HUES64 (cell line): Measurements from ENCODE around the gene FHIT.

Experiments used
- H3K27ac ChIP-seq: 2 replicates; pipeline ENCODE4 v1.7.0; 2013; ENCODE audit warnings: low read depth, low read length, inconsistent platforms
- H3K27me3 ChIP-seq: 2 replicates; pipeline ENCODE4 v1.6.1; 2013; ENCODE audit warnings: mild to moderate bottlenecking, low read length; ENCODE audit not compliant: insufficient read depth
- H3K36me3 ChIP-seq: 2 replicates; pipeline ENCODE4 v1.6.1; 2013; ENCODE audit warnings: mild to moderate bottlenecking, low read length; ENCODE audit not compliant: insufficient read depth
- H3K4me1 ChIP-seq: 2 replicates; pipeline ENCODE4 v1.6.1; 2013; ENCODE audit warnings: mild to moderate bottlenecking, low read length, moderate library complexity; ENCODE audit not compliant: insufficient read depth
- H3K4me3 ChIP-seq: 2 replicates; pipeline ENCODE4 v1.5.1; 2013; ENCODE audit warnings: mild to moderate bottlenecking, low read length, moderate library complexity
- H3K9ac ChIP-seq: 2 replicates; pipeline ENCODE4 v1.6.1; 2013; ENCODE audit warnings: mild to moderate bottlenecking, low read depth, low read length
- H3K9me3 ChIP-seq: 2 replicates; pipeline ENCODE4 v1.6.1; 2013; ENCODE audit warnings: low read depth, low read length; ENCODE audit not compliant: insufficient read depth
- WGBS: fragments of 150-250, 120-280 bp; methylation state at CpG from one replicate; pipeline ENCODE4 v1.1.7; 2013; ENCODE audit warnings: missing lambda C conversion rate; 5-methylcytosine and 5-hydroxymethylcytosine counted together

Gene FHIT

DNA sequence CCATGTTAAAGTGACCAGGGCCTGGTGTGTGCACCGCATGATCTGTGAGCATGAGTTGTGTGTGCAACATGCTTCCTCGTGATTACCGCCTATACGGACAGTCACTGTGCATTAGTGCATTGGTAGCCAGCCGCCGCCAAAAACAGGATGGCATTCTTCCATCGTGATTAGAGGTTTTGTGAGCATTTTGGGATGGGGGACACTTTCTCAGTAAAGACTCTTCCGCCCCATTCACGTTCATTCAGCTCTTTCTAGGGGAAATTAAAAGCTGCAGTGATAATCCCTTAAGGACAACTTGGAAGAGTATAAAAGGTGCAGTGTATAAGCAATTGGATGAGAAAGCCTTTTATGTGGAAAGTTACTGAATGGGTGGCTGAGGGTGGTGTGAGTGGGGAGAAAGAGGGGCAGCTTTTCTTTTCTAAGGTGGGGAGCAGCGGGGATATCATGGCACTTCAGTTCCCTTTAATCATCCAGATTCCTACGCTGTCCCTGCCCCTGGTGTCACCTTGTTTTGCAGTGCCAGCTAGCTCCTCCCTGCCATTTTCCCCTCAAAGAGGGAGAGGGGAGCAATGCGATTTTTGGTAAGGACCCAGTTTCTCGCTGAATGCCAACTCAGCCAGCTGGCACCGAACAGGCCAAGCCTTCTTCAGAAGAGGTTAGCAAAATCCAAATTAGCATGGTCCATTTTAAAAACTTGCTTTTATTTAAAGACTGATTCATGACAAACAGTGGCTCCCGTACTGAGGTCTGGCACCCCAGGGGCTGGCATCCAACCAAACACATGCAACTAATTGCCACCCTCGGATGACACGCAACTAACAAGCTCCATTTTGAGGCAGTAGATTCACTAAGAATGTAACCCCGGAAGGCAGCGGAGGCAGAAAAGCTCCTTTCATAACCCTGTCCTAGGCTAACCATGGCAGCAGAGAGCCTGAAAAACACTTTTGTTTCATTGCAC is 447.8 kb downstream of the FHIT start:
- Histone ChIP-seq H3K9me3 (no peaks in the 10 kb centered on the region), H3K9ac (no peak overlapping the region), H3K36me3 (no peaks in the 10 kb centered on the region), H3K27me3 (no peaks in the 10 kb centered on the region), H3K27ac (no peak overlapping the region), H3K4me1 (no peaks in the 10 kb centered on the region), H3K4me3 (no peak overlapping the region)
- WGBS, result 97% methylated on average over 19 of the region's 19 CpGs

DNA sequence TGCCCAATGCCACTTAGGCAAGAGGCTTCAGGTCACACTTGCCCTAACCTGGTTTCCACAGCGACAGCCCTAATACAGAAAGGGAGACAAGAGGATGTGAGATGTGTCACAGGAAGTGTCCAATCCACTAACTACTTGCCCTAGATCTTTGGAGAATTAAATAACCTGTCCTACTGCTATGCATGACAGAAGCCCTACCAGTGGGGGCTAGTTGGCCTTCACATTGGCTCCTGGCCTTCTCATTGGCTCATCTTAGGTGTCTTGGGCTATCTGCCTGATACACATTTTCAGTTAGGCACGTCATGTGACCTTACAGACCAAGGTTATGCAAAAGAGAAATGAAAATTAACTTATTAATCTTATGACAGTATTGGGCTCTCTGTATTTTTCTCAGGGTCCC is 449.9 kb downstream of the FHIT start:
- no peak overlapping the region for H3K9ac ChIP-seq

GRCh38 chr3:60798456-60798855 is 452.8 kb downstream of the FHIT start:
- Histone ChIP-seq H3K9me3 (no peaks in the 10 kb centered on the region), H3K9ac (no peak overlapping the region), H3K27ac (no peak overlapping the region), H3K4me3 (no peak overlapping the region), H3K4me1 (no peaks in the 10 kb centered on the region), H3K27me3 (no peaks in the 10 kb centered on the region), H3K36me3 (no peaks in the 10 kb centered on the region)

More for the DNA sequence above, 449.9 kb downstream of the FHIT start:
- Histone ChIP-seq H3K27ac (no peak overlapping the region), H3K4me1 (no peaks in the 10 kb centered on the region), H3K36me3 (no peaks in the 10 kb centered on the region), H3K4me3 (no peak overlapping the region), H3K9me3 (no peaks in the 10 kb centered on the region), H3K27me3 (no peaks in the 10 kb centered on the region)
- 100% methylated on average over 2 of the region's 2 CpGs for WGBS

- WGBS, result 95% methylated on average over 3 of the region's 3 CpGs
- Histone ChIP-seq H3K27ac (no peak overlapping the region), H3K9ac (no peak overlapping the region), H3K9me3 (no peaks in the 10 kb centered on the region), H3K27me3 (no peaks in the 10 kb centered on the region), H3K36me3 (no peaks in the 10 kb centered on the region), H3K4me3 (no peak overlapping the region), H3K4me1 (no peaks in the 10 kb centered on the region; the same call in 1 of the 2 replicates)
These were observed 458.9 kb downstream of the FHIT start for GRCh38 chr3:60792249-60792852.

- Histone ChIP-seq H3K27ac (no peak overlapping the region), H3K36me3 (no peaks in the 10 kb centered on the region), H3K9ac (no peak overlapping the region), H3K27me3 (no peaks in the 10 kb centered on the region), H3K4me1 (no peaks in the 10 kb centered on the region; the same call in 1 of the 2 replicates), H3K9me3 (no peaks in the 10 kb centered on the region; the same call in 1 of the 2 replicates), H3K4me3 (no peak overlapping the region)
- 89% methylated on average over 3 of the region's 3 CpGs for WGBS
These were observed 463.1 kb downstream of the FHIT start for GRCh38 chr3:60788185-60788584.

GRCh38 chr3:60781935-60782334 is 469.3 kb downstream of the FHIT start:
- no peaks in the 10 kb centered on the region for H3K27me3 ChIP-seq
- H3K36me3 ChIP-seq, result no peaks in the 10 kb centered on the region
- no peak overlapping the region for H3K4me3 ChIP-seq
- 83% methylated on average over 1 of the region's 1 CpG for WGBS
- H3K4me1 ChIP-seq, result no peaks in the 10 kb centered on the region
- no peak overlapping the region for H3K9ac ChIP-seq
- no peak overlapping the region for H3K27ac ChIP-seq
- H3K9me3 ChIP-seq, result peaks cover 35% of the 10 kb centered on the region

- Histone ChIP-seq H3K9ac (no peak overlapping the region), H3K27me3 (no peaks in the 10 kb centered on the region), H3K4me3 (no peak overlapping the region), H3K4me1 (no peaks in the 10 kb centered on the region), H3K36me3 (no peaks in the 10 kb centered on the region; the same call in 1 of the 2 replicates), H3K27ac (no peak overlapping the region), H3K9me3 (peaks cover 56% of the 10 kb centered on the region)
- 97% methylated on average over 7 of the region's 7 CpGs for WGBS
These were observed 471.6 kb downstream of the FHIT start for GRCh38 chr3:60779637-60780036.

- no peaks in the 10 kb centered on the region; the same call in 1 of the 2 replicates for H3K36me3 ChIP-seq
- peaks cover 22% of the 10 kb centered on the region for H3K4me1 ChIP-seq
- H3K27ac ChIP-seq, result no peak overlapping the region
- H3K9me3 ChIP-seq, result peaks cover 48% of the 10 kb centered on the region
- WGBS, result 93% methylated on average over 1 of the region's 2 CpGs
- no peak overlapping the region for H3K4me3 ChIP-seq
- H3K9ac ChIP-seq, result no peak overlapping the region
- no peaks in the 10 kb centered on the region for H3K27me3 ChIP-seq
These were observed 475.3 kb downstream of the FHIT start for GRCh38 chr3:60775985-60776384.

GRCh38 chr3:60774617-60775016 is 476.6 kb downstream of the FHIT start:
- Histone ChIP-seq H3K27me3 (no peaks in the 10 kb centered on the region), H3K4me1 (peaks cover 29% of the 10 kb centered on the region), H3K27ac (no peak overlapping the region), H3K36me3 (no peaks in the 10 kb centered on the region; the same call in 1 of the 2 replicates), H3K9ac (no peak overlapping the region), H3K4me3 (no peak overlapping the region), H3K9me3 (peaks cover 36% of the 10 kb centered on the region)
- 95% methylated on average over 2 of the region's 2 CpGs for WGBS

DNA sequence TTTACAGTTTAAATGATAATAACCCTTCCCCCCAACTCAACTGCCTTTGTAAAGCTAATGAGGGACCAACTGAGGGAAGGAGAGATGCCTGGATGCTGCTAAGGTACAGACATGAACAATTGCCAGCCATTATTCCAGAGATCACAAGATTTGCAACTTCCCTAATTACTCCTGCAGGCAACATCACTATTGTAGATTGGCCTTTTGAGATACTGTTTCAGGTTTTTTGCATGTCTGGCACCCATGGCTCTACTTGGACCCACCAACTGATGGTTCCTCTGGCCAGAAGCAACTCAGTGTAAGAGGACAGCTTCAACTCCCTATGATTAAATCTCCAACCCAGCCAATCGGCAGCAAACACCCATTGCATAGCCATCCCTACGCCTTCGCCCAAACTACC is 478.7 kb downstream of the FHIT start:
- Histone ChIP-seq H3K9me3 (peaks cover 29% of the 10 kb centered on the region), H3K9ac (no peak overlapping the region), H3K27me3 (no peaks in the 10 kb centered on the region), H3K4me1 (peaks cover 29% of the 10 kb centered on the region), H3K27ac (no peak overlapping the region), H3K36me3 (no peaks in the 10 kb centered on the region; the same call in 1 of the 2 replicates), H3K4me3 (no peak overlapping the region)
- WGBS, result 67% methylated on average over 3 of the region's 3 CpGs

DNA sequence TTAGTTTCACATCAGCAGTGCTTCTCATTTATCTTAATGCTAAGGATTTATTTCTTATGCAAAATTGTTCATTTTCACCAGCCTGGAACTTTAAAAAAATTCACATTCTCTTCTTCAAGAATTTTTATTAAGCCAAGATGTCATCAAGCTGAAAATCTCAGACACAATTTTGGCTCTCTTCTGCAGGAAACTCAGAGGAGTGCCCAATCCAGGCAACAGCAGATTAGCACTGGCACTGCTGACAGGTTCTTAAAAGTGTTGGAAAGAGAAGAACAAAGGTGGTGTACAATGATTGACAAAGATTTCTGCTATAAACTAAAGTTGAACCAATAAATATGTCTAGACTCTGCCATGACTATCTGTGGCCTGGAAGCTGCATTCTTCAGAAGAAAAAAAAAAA is 479.5 kb downstream of the FHIT start:
- Histone ChIP-seq H3K4me1 (peaks cover 29% of the 10 kb centered on the region), H3K9ac (no peak overlapping the region), H3K4me3 (no peak overlapping the region), H3K36me3 (no peaks in the 10 kb centered on the region; the same call in 1 of the 2 replicates), H3K27ac (no peak overlapping the region), H3K9me3 (peaks cover 29% of the 10 kb centered on the region), H3K27me3 (no peaks in the 10 kb centered on the region)
